T-helper 2 cell (primary cell): ENCODE data around the gene PPM1M.

Experiments
- DNase-seq, 5 experiments: peaks; one replicate each; pipeline versions ENCODE4 v3.0.0 to v3.0.0-alpha.2; 2012 to 2022

Gene PPM1M

GRCh38 chr3:52298149-52299098 lies 52.9 kb downstream of the PPM1M start:
- no peak for DNase-seq

- DNase-seq: no peak
Observed at GRCh38 chr3:52299247-52299878, 53.8 kb downstream of the PPM1M start.
